Measurements from ENCODE around the gene TEAD4.

DNA sequence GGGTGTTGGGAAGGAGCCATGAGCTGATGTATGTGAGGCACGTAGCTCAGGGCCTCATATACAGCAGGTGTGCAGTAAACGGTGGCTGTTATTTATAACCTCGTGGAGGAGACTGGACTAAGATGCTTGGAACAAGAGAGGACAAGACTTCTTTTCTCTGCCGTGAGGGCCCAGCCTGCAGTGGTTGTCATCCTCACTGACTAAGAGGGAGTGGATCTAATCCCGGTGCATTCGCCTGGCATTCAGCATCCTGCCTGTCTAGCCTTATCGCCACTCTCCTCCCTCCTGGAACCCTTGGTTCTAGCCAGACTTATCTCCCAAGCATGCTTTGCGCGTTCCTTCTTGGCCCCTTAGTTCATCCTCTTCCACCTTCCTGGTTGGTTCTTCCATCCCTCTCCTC is 121.9 kb downstream of the TEAD4 start:
- TF ChIP-seq, protein P1, sequence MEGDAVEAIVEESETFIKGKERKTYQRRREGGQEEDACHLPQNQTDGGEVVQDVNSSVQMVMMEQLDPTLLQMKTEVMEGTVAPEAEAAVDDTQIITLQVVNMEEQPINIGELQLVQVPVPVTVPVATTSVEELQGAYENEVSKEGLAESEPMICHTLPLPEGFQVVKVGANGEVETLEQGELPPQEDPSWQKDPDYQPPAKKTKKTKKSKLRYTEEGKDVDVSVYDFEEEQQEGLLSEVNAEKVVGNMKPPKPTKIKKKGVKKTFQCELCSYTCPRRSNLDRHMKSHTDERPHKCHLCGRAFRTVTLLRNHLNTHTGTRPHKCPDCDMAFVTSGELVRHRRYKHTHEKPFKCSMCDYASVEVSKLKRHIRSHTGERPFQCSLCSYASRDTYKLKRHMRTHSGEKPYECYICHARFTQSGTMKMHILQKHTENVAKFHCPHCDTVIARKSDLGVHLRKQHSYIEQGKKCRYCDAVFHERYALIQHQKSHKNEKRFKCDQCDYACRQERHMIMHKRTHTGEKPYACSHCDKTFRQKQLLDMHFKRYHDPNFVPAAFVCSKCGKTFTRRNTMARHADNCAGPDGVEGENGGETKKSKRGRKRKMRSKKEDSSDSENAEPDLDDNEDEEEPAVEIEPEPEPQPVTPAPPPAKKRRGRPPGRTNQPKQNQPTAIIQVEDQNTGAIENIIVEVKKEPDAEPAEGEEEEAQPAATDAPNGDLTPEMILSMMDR (IDR thresholded peaks at IDR 0.05), result no peak
- no peak for TF ChIP-seq POLR2A (IDR thresholded peaks at IDR 0.05)

Measured in thyroid gland (tissue), 4 donors.